ENCODE measurements around the gene DEPDC5.
A peak's percentile ranks its signal among the peaks of the same experiment; 100 is the strongest.
"Not testable (repeated sequence)": the region's sequence is repeated elsewhere in the genome, so short reads cannot be mapped to it uniquely, and the experiment has no call there.

DEPDC5 gene

DNA sequence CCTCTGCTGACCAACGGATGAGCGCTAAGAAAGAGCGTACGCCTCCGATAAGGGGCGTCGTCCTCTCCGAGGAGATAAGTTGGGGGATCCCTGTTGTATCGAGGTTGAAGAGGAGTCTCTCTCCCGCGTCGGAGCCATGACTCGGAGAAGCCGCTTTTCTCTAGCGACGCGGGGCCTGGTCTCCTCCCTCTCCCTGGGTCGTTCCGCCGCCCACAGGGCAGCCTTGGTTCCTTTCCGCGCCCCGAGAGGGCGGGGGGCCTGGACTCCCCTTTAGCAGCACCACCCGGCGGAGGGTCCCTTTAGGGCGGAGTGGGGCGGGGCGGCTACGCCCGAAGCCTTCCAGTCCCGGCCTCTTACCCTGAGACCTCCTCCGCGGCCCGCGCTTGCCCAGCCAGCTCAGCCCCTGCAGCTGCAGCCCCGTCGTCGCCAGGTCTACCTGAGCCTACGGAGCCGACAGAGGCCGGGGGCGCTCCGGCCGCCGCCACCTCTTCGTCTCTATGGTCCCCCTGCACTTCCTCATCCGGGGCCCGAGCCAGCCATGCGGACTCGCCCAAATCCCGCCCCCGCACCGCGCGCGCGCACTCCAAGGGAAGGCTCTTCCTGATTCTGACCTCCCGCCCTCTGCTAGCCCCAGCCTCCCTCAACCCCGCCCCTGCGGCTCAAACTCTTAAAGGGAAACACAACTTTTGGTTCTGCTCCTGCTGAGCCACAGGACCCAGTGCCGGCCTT is 4.0 kb upstream of the DEPDC5 start, which contains the start of gene PRR14L:
TSS of gene PRR14L (minus strand) at position 497 of the 729 bp plus-strand sequence. CDS start 11,272 bp downstream, outside the sequence.
- DNase-seq (ENCODE audit: low read depth, low spot score) = peak; percentile 87

DNA sequence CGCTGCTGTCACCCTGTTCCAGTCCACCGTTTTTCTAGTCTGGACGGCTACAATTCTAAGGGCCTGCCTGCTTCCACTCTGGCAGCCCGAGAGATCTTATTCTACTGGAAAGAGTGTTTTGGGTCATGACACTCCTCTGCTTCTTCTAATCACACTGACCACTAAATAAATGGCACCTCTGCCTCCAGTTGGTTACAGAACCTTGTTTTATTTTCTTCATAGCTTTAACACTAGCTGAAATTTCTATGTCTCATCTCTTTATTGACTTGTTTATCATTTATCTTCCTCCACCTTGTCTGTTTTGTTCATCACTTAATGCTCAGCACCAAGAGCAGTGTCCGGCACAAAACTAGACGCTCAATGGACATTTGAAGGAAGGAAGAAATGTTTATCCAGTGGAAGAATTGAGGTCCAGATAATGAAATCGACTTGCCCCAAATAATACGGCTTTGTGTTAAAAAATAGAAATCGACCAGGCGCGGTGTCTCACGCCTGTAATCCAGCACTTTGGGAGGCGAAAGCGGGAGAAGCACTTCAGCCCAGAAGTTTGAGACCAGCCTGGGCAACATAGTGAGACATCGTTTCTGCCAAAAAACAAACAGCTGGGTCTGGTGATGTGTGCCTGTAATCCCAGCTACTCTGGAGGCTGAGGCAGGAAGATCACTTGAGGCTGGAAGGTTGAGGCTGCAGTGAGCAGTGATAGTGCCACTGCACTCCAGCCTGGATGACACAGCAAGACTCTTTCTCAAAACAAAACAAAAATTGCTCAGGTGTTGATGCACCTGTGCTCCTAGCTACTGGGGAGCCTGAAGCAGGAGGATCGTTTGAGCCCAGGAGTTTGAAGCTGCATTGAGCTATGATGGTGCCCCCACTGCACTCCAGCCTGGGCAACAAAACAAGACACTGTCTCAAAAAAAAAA is 3.2 kb upstream of the DEPDC5 start:
- no peak for DNase-seq (ENCODE audit: low read depth, low spot score)

DNA sequence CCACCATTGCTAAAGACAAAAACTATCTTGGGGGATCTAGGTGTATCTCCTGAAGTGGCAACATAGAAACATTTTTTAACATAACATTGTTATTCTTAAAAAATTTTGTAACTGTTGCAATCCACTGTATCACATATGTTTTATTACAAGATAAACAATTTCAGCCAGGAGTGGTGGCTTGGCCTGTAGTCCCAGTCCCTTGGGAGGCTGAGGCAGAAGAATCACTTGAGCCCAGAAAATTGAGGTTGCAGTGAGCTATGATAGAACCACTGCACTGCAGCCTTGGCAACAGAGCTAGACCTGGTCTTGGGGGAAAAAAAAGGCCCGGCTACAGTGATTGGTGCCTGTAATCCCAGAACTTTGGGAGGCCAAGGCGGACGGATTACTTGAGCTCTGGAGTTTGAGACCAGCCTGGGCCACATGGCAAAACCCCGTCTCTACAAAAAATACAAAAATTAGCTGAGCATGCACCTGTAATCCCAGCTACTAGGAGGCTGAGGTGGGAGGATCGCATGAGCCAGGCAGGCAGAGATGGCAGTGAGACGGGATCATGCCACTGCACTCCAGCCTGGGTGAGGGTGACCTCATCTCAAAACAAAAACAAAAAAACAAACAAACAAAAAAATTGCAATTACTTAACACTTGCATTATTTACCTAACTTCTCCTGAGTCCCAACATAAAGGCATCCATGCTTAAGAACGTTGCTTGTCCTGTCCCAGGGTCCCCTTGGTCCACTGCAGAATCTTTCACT is 1.5 kb upstream of the DEPDC5 start:
- no peak for DNase-seq (ENCODE audit: low read depth, low spot score)

DNA sequence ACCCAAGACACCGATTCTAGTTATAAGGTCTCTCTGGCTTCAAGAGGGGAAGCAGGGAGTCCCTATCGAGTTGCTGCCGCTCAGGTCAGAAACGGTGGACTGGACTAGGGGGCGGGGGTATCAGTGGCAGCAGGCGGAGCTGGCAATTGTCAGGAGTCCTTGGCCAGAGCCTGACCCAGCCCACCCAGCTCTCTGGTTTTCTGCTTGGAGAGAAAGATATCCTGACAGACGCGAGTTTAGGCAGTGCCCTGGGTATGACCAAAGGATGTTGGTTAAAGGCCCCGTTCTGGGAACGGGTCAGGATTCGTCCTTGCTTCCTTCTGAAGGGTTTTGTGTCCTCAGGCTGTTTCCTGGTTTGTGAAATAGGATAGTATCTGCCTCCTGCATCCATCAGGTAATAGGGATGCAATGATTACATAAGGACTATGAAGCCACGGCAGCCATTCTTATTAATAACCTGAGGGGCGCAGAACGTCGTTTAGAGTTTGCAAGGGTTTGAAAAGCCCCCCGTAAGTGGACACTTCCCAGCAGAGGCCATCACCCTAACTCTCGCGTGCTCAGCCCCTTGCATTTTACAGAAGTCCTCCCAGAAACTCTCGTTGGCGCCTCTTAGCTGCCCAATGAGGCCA is 700 bp upstream of the DEPDC5 start:
- DNase-seq (ENCODE audit: low read depth, low spot score) = no peak

DNA sequence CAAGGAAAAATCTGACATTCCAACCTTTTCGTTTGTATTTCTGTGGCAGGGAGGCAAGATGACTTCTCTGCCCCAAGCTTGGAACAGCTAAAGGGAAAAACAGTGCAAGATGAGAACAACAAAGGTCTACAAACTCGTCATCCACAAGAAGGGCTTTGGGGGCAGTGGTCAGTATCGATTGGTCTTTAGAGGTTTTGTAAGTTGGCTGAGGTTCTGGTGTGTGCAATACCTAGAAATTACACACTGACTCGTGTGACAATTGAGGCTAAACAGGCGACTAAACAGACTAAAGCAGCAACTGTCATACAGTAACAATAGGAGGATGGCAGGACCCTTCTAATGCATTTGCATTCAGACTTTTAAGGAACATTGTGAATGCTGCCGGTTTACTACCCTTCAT is 994 bp downstream of the DEPDC5 start:
- DNase-seq (ENCODE audit: low read depth, low spot score) = no peak

DNA sequence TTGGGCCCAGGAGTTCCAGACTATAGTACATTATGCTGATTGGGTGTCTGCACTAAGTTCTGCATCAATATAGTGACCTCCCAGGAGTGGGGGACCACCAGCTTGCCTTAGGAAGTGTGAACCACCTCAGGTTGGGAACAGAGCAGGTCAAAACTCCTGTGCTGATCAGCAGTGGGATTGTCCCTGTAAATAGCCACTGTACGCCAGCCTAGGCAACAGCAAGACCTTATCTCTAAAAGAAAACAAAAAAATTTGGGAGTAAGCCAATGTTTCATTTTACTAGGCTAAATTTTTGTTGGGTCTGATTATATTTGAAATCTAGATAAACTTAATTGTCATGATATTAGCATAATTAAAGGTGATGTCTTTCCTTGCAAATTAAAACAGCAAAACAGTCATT is 3.4 kb downstream of the DEPDC5 start:
- DNase-seq (ENCODE audit: low read depth, low spot score) = no peak

DNA sequence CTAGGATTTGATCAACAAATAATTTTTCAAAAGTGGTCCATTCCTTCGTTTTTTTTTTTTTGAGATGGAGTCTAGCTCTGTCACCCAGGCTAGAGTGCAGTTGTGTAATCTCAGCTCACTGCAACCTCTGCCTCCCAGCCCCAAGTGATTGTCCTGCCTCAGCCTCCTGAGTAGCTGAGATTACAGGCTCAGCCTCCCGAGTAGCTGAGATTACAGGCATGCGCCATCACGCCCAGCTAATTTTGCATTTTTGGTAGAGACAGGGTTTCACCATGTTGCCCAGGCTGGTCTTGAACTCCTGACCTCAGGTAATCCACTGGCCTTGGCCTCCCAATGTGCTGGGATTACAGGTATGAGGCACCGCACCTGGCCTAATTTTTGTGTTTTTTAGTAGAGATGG is 5.0 kb downstream of the DEPDC5 start:
- DNase-seq (ENCODE audit: low read depth, low spot score) = not testable (repeated sequence)

DNA sequence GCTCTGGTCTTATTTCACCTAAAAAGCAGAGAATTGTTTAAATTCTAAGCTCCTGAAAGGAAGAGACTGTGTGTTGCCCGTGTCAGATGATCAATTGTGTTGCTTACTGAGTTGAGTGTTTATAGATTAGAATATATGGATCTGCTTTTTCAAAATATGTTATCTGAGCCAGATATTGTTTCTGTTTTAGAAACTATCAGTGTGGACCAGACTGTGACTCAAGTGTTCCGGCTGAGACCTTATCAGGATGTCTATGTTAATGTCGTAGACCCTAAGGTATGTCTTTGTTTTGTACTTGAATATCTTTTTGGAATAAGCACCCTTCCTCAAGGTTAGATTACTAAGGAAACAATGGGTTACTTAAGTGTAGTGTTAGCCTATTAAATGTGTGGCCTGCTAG is 11.0 kb downstream of the DEPDC5 start:
- DNase-seq (ENCODE audit: low read depth, low spot score) = no peak

DNA sequence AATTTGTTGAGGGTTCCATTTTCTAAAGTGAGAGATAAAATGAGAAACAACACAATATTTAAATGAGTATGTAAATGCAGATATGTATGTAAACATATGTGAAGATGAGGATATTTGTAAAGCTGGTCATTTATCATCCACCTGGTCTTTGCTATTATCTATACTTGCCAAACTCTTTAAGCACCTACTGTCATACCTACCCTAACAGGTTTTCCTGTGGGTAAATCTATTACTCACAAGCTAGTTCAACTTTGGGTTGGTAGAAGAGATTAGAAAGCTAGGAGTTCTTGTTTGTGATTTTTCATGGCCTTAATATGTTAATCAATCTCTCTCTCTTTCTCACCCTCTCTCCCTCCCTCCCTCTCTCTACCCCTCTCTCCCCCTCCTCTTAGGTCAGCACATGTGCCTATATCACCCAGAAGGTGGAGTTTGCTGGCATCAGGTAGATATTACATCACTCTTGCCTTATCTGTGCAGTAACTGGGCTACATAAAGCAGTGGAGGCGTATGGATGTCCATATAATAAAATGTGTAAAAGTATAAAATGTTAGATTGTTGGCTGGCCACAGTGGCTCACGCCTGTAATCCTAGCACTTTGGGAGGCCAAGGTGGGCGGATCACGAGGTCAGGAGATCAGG is 14.7 kb downstream of the DEPDC5 start:
- no peak for DNase-seq (ENCODE audit: low read depth, low spot score)

DNA sequence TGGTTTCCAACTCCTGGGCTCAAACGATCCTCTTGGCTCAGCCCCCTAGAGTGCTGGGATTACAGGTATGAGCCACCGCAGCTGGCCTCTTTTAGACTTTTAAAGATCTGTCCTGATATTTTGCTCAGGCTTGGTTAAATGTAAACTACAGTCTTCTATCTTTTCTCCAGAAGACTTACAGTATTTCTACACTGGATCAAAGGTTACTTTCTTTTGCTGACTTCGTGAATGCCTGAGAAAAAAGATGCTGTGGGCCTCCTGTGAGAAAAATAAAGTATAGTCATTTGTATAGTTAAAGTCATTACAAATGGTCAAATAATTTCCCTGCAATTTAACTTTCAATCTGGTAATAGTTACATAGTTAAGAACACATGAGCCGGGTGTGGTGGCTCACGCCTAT is 19.6 kb downstream of the DEPDC5 start:
- no peak for DNase-seq (ENCODE audit: low read depth, low spot score)

DNA sequence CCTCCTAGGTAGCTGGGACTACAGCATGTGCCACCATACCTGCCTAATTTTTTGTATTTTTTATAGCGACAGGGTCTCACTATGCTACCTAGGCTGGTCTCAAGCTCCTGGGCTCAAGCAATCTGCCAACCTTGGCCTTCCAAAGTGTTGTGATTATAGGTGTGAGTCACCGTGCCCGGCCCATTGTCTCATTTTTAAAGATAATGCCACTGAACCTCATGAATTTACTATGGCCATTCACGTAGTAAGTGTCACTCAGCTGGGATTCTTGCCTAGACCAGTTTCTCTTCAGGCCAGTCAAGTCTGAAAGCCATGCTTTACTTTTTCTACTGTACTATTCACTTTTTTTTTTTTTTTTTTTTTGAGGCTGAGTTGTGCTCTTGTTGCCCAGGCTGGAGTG is 22.4 kb downstream of the DEPDC5 start:
- DNase-seq (ENCODE audit: low read depth, low spot score) = no peak

DNA sequence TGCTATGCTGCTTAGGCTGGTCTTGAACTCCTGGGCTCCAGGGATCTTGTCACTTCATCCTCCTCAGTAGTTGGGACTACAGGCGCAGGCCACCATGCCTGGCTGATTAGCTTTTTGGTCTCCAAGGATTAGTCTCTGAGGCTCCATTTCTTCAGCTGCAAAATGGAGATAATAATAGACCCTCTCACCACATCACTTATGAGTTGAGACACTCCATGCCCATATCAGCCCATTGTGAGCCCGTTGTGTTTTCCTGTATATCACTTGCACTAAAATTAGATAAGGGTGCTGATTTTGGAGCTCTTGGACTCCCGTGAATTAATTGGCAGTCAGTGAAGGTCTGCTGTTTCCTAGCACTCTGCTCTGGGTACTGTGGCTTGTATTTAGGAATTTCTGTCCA is 36.0 kb downstream of the DEPDC5 start:
- no peak for DNase-seq (ENCODE audit: low read depth, low spot score)

DNA sequence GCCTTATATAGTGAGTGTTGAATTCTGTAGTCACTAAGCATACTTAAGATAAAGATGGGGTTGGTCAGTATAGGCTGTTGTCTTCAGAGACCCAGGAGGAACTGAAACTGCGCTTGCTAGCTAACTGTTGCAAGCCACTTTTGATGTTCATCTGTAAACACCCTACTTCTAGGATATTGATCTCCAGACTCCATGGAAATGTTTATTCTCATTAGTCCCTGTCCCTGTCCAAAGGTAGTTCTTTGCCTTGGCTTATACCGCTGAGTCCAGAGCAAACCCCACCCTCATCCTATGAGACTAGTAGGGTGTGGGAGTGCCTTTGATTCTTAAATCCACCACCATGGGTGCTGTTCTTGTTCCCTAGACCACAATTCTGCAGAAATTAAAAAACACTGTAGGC is 36.4 kb downstream of the DEPDC5 start:
- DNase-seq (ENCODE audit: low read depth, low spot score) = no peak

DNA sequence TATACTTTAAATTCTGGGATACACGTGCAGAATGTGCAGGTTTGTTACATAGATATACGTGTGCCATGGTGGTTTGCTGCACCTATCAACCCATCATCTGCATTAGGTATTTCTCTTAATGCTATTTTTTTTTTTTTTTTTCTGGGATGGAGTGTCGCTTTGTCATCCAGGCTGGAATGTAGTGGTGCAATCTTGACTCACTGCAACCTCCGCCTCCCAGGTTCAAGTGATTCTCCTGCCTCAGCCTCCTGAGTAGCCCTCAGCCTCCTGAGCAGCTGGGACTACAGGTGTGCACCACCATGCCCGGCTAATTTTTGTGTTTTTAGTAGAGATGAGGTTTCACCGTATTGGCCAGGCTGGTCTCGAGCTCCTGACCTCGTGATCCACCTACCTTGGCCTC is 45.5 kb downstream of the DEPDC5 start:
- not testable (repeated sequence) for DNase-seq (ENCODE audit: low read depth, low spot score)

DNA sequence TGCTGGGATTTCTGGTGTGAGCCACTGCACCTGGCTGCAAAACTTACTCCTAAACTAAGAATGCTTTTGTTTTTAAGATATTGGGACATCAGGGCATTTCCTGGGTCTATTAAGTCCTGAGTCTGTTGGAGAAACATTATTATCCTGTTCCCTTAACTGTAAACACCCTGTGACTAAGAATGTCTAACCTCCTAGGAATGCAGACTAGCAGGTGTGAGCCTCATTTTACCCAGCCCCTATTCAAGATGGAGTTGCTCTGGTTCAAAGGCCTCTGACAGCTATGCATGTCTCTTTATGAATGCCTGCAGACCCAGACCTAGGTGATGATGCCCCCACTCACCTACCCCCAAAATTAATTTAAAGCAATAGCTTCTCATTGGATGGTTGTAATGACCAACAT is 46.2 kb downstream of the DEPDC5 start:
- DNase-seq (ENCODE audit: low read depth, low spot score) = no peak

DNA sequence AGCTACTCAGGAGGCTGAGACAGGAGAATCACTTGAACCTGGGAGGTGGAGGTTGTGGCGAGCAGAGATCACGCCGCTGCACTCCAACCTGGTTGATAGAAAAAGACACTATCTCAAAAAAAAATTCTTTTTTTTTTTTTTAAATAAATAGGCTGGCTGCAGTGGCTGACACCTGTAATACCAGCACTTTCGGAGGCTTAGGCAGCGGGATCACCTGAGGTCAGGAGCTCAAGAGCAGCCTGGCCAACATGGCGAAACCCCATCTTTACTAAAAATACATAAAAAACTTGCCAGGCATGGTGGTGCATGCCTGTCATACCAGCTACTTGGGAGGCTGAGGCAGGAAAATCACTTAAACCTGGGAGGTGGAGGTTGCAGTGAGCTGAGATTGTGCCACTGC is 47.0 kb downstream of the DEPDC5 start:
- not testable (repeated sequence) for DNase-seq (ENCODE audit: low read depth, low spot score)

DNA sequence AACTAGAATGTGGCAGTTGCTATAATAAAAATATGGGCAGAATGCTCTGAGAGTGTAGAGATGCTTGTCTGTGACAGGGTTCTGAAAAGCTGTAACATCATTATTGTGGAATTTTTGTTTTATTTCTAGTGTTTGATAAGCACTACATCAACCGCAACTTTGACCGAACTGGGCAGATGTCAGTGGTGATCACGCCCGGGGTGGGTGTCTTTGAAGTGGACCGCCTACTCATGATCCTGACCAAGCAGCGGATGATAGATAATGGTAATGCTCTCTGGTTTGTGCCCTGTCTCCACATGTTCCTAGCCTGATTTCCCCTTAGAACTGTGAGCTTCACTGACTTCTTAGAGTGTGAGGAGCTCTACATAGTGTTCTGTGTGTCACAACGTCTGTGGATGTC is 48.8 kb downstream of the DEPDC5 start:
- no peak for DNase-seq (ENCODE audit: low read depth, low spot score)

DNA sequence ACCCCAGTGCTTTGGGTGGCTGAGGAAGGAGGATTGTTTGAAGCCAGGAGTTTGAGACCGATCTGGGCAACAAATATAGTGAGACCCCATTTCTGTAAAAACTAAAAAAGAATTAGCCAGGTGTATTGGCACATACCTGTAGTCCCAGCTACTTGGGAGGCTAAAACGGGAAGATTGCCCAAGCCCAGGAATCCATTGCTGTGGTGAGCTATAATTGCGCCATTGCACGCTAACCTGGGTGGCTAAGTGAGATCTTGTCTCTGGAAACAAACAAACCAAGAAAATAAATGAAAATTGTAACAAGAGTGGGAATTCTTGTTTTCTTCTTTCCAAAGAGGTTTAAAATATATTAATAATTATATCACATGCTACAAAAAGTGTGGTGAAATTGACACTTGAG is 52.9 kb downstream of the DEPDC5 start:
- no peak for DNase-seq (ENCODE audit: low read depth, low spot score)

DNA sequence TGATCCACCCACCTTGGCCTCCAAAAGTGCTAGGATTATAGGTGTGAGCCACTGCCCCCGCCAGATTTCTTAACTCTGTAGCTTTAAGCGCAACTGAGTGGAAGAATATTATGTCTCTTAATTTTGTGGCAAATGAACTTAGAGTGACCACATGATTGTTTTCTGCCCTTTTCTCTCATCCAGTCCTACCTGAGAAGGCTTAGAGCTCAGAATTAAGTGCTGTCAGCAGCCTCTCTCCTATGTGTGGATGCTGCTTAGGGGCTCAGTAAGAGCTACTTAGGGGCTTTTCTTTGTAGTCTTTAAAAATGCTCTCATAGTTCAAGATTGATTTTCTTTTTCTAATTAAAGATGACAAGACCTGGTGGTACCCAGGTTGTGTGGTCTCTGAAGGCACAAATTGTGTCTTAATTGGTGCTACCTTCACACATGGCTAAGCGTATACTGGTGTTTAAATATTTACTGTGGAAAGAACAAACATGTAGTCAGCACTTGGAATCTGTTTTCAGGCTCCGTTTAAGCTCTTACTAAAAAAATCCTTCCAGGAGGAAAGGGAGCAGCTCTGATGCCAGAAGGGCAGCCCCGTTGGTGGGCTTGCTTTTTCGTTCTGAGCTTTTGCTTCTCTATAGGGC is 59.3 kb downstream of the DEPDC5 start:
- no peak for DNase-seq (ENCODE audit: low read depth, low spot score)

DNA sequence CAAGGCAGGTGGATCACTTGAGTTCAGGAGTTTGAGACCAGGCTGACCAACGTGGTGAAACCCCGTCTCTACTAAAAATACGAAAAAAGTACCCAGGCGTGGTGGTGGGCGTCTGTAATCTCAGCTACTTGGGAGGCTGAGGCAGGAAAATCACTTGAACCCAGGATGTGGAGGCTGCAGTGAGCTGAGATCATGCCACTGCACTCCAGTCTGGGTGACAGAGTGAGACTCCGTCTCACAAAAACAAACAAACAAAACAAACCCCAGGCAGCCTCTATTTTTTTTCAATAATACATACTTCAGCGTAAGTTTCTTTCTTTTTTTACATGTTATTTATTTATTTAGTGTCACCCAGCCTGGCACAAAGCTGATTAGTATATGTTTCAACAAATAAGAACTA is 60.1 kb downstream of the DEPDC5 start:
- DNase-seq (ENCODE audit: low read depth, low spot score) = not testable (repeated sequence)

DNA sequence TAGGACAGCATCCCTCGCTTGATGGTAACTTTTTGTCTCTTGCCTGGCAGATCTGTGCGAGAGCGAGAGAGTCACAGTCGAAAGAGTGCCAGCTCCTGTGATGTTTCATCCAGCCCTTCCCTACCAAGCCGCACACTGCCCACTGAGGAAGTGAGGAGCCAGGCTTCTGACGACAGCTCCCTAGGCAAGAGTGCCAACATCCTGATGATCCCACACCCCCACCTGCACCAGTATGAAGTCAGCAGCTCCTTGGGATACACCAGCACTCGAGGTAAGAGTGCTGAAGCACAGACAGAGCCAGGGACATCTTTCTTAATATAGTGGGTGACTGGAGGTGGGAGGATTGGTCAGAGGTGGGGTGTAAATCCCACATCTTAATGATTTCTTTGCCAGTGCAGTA is 61.1 kb downstream of the DEPDC5 start:
- no peak for DNase-seq (ENCODE audit: low read depth, low spot score)

Measured in brain pericyte (primary cell).